Ramos (cell line): ENCODE data around the gene MT1G.

Source experiments
- in situ Hi-C: fragments of 300-500 bp; cut with MboI; formaldehyde crosslinking; loops from one replicate; pipeline ENCODE4 v1.14.3; 2022; ENCODE audit warnings: low sequenced_read_pairs; ENCODE audit not compliant: unreplicated experiment

MT1G gene

DNA sequence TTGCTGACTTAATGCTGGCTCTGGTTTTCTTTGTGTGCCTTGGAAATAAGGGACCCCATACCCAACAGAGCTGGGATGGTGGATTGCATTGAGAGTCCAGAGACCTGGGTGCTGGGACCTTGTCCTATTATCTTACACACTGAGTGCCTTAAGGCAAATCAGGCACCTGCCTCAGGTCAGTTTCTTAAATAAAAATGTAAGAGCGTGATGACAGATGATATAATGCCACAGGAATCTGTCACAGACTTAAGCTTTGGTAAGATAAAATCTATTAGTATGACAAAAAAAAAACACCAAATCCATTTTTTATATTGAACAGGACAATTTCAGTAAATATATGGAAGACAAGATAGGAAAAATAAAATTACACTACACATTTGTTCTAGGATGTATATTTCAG lies 27.8 kb downstream of the MT1G start:
- in situ Hi-C loops = no loop called here

DNA sequence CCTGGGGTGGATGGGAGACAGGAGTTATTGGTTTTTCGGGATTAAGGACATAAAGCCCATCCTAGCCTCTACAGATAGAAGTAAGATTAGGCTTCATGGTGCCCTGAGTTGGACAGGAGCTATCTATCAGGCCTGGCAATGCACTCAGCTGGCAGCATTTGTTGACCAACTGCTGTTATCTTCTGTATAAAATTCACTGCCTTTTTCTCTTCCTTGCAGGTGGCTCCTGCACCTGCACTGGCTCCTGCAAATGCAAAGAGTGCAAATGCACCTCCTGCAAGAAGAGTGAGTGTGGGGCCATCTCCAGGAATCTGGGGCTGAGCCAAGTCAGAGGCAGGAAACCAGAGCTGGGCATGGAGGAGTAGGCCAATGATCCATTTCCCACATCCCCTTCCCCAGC lies 28.8 kb downstream of the MT1G start:
- in situ Hi-C loops = no loop called here

DNA sequence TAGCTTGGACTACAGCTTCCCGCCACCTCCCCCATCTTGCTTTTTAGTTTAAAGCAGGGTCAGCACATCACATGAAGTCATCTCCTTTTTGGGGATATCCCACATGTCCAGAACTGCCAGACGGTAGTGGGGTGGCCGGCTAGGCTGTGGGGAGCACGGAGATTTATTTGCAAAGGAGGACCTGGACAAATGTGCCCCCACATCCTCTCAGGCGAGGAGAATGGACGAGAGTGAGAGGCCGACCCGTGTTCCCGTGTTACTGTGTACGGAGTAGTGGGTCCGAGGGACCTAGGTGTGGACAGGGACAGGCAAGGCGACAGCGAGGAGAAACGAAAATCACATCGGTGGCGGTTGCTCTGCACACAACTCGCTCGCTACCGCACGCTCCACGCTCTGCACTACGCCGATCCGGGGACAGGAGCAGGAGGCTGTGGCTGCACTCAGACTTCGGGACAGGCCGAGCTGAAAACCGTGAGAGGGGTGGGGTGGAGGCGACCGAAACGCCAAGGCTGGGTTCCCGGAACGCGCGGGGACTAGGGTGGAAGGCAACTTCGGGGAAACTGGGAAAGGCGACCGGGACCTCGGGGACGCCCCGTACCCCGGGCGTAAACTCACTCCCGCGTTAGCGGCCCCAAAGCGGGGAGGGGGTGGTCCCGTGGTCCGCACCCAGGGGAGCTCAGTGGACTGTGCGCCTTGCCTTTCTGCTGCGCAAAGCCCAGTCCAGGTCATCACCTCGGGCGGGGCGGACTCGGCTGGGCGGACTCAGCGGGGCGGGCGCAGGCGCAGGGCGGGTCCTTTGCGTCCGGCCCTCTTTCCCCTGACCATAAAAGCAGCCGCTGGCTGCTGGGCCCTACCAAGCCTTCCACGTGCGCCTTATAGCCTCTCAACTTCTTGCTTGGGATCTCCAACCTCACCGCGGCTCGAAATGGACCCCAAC lies 29.8 kb downstream of the MT1G start, which contains the start of gene MT1A:
Gene MT1A (plus strand): TSS at position 853 of the 937 bp plus-strand sequence. CDS start 73 bp downstream, at position 926.
- in situ Hi-C loops = no loop called here

DNA sequence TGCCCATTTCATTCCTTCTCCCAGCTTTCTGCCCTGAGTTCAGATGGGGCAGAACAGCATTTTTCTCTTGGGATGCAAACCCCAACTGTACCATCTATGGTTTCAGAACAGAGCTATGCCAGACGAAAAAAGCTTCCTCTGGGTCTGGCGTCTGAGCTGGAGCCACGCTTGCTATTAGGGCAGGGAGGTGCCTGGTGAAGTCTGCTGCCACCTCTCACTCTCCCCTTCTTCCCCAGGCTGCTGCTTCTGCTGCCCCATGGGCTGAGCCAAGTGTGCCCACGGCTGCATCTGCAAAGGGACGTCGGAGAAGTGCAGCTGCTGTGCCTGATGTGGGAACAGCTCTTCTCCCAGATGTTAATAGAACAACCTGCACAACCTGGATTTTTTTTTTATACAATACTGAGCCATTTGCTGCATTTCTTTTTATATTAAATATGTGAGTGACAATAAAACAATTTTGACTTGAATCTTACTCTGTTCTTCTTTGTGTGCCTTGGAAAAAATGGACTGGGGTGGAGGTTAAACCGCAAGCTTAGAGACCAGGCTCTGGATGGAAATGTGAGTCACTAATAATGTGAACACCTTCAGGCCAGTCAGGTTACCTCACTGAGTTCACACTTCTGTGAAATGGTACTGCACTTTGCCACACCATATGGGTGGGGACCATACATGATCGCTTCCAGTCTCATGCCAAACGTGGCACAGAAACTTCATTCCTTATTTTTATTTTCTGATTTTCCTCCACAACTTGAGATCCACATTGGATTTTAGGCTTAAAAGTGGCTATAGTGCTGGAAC lies 31.1 kb downstream of the MT1G start:
- in situ Hi-C loops = no loop called here

DNA sequence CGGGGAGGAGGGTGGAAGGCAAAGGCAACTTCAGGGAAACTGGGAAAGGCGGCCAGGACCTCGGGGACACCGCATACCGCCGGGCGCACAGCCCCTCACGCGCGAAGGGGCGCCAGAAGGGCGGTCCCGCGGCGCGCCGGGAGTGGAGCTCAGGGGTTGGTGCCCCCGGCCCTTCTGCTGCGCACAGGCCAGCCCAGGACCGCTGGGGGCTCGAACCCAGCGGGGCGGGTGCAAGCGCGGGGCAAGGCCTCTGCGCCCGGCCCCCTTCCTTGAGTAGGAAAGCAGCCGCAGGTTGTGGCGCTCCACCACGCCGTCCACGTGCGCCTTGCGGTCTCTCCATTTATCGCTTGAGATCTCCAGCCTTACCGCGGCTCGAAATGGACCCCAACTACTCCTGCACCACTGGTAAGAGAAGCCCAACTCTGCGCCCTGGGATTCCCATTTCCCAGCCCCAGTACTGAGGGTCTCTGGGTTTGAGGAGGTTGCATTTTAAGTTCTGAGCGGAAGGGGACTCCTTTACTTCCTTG lies 32.4 kb downstream of the MT1G start:
- in situ Hi-C loops = no loop called here

DNA sequence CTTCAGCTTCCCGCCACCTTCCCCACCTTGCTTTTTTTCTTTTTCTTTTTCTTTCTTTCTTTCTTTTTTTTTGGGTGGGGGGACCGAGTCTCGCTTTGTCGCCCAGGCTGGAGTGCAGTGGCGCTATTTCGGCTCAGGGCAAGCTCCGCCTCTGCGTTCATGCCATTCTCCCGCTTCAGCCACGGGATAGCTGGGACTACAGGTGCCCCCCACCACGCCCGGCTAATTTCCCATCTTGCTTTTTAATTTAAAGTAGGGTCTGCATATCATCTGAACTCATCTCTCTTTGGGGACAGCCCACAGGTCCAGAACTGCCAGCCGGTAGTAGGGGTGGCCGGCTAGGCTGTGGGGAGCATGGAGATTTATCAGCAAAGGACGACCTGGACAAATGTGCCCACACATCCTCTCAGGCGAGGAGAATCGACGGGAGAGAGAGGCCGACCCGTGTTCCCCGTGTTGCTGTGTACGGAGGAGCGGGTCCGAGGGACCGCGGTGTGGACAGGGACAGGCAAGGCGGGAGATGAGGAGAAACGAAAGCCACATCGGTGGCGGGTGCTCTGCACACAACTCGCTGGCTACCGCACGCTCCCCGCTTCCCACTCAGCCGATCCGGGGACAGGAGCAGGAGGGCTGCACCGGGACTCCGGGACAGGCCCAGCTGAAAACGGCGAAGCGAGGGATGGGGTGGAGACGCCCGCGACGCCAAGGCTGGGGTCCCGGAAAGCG lies 33.0 kb downstream of the MT1G start:
- in situ Hi-C loops = no loop called here

DNA sequence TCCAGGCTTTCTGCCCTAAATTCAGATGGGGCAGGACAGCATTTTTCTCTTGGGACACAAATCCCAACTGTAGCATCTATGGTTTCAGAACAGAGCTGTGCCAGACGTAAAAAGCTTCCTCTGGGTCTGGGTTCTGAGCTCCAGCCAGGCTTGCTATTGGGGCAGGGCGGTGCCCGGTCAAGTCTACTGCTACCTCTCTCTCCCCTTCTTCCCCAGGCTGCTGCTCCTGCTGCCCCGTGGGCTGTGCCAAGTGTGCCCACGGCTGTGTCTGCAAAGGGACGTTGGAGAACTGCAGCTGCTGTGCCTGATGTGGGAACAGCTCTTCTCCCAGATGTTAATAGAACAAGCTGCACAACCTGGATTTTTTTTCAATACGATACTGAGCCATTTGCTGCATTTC lies 34.3 kb downstream of the MT1G start:
- in situ Hi-C loops = no loop called here

DNA sequence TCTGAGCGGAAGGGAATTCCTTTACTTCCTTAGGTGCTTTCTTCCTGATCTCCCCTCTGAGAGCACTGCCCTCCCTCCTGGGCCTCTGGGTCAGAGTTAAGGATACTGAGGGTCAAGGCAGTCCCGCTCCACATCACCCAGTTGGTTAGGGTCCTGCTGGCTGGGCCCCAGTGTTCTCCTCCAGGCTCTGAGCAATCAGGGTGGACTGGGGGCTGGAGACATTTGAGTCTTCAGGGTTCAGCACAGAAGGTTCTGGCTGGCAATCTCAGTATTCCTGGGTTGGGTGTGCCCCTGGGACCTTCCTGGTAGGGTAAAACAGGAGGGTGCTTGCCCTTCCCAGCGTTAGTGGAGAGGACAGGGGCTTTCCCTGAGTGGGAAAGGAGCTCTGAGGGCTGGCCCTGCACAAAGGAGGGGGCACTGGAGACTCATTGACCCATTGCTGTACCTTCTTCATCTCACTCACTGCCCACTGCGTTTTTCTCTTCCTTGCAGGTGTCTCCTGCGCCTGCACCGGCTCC lies 35.0 kb downstream of the MT1G start:
- in situ Hi-C loops = no loop called here

DNA sequence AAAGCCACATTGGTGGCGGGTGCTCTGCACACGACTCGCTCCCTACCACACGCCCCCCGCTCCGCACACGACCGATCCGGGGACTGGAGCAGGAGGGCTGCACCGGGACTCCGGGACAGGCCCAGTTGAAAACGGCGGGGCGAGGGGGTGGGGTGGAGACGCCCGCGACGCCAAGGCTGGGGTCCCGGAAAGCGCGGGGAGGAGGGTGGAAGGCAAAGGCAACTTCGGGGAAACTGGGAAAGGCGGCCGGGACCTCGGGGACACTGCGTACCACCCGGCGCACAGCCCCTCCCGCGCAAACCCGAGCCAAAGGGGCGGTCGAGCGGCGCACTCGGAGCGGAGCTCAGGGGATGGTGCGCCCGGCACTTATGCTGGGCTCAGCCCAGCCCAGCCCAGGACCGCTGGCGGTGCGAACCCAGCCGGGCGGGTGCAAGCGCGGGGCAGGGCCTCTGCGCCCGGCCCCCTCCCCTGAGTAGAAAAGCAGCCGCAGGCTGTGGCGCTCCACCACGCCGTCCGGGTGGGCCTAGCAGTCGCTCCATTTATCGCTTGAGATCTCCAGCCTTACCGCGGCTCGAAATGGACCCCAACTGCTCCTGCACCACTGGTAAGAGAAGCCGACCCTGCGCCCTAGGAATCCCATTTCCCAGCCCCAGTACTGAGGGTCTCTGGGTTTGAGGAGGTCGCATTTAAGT lies 35.6 kb downstream of the MT1G start, which contains the start of gene MT1M:
Gene MT1M (plus strand): TSS at position 504 of the 692 bp plus-strand sequence. CDS start 73 bp downstream, at position 577.
- in situ Hi-C loops = no loop called here

DNA sequence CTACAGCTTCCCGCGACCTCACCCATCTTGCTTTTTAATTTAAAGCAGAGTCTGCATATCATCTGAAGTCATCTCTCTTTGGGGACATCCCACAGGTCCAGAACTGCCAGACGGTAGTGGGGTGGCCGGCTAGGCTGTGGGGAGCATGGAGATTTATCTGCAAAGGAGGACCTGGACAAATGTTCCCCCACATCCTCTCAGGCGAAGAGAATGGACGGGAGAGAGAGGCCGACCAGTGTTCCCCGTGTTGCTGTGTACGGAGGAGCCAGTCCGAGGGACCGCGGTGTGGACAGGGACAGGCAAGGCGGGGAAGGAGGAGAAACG lies 36.1 kb downstream of the MT1G start:
- in situ Hi-C loops = no loop called here

DNA sequence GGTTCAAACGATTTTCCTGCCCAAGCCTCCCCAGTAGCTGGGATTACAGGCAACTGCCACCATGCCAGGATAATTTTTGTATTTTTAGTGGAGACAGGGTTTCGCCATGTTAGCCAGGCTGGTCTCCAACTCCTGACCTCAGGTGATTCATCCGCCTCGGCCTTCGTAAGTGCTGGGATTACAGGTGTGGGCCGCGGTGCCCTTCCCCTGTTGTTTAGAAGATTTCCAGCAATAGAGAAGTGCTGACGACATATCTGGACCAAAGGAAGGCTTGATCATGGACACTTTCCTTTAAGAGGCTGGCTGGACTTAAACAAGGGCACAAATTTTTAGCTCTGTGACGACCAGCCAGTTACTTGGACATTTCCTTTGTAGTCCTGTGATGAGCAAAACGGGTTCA lies 36.7 kb downstream of the MT1G start:
- in situ Hi-C loops = no loop called here

DNA sequence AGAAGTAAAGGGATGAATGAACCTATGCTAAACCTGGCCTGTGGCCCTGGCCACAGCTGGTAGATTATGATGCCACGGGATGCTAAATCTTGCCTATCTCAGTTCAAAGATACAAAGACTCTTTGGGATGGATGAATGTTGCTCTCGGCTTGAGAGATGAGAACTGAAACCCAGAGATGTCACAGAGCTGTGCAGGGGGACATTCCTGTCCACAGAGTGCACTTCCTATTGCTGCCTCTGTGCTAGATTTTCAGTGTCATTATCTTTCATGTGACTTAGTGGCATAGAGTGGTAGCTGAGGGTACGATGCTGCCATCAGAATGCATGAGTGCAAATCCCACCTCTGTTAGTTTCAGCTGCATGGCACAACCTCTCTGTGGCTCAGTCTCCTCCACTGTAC lies 37.7 kb downstream of the MT1G start:
- in situ Hi-C loops = no loop called here

DNA sequence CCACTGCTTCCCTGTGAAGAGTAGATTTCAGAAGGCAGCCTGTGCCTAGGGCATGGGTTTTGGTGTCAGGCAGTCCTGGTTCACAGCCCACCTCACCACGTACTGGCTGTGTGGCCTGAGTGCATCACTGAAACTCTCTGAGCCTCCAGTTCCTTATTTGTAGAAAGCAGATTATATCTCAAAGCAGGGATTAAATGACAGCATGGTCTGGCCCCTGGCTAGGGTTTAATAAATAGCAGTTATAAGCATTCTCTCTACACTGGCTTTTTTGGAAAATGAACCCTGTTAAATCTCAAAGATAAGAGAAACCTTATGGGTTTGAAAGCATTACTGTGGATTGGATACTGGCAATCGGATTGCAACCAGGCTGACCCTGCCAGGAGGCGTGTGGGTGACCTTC lies 38.3 kb downstream of the MT1G start:
- in situ Hi-C loops = no loop called here

DNA sequence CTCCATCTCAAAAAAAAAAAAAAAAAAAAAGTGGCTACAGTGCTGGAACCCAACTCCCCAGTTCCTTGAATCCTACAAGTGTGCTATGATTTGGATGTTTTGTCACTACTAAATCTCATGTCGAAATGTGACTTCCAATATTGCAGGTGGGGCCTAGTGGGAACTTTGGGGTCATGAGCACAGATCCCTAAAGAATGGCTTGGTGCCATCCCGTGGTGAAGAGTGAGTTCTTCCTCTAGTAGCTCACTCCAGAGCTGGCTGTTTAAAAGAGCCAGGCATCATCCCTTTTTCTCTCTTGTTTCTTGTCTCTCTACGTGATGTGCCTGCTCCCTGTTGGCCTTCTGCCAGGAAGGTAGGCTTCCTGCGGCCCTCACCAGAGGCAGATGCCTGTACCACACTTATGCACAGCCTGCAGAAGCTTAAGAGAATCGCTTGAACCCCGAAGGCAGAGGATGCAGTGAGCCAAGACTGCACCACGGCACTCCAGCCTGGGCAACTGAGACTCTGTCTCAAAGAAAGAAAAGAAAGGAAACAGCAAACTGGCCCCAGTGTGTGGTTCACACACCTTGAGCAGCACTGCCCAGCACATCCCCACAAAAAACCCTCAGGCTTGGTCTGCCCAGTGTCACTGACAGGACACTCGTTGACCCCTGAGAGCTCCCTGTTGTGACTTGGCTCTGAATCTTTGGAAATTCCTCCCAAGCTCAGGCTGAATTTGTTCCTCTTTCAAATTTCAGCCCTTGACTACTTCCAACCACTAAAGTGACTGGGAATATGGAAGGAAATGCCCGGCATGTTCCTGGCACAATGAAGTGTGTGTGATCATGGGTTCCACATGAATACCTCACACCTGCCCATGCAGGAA lies 39.1 kb downstream of the MT1G start:
- in situ Hi-C loops = no loop called here

DNA sequence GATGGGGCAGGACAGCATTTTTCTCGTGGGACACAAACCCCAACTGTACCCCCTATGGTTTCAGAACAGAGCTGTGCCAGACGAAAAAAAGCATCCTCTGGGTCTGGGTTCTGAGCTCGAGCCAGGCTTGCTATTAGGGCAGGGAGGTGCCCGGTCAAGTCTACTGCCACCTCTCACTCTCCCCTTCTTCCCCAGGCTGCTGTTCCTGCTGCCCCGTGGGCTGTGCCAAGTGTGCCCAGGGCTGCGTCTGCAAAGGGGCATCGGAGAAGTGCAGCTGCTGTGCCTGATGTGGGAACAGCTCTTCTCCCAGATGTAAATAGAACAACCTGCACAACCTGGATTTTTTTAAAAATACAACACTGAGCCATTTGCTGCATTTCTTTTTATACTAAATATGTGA lies 41.2 kb downstream of the MT1G start:
- in situ Hi-C loops = no loop called here

DNA sequence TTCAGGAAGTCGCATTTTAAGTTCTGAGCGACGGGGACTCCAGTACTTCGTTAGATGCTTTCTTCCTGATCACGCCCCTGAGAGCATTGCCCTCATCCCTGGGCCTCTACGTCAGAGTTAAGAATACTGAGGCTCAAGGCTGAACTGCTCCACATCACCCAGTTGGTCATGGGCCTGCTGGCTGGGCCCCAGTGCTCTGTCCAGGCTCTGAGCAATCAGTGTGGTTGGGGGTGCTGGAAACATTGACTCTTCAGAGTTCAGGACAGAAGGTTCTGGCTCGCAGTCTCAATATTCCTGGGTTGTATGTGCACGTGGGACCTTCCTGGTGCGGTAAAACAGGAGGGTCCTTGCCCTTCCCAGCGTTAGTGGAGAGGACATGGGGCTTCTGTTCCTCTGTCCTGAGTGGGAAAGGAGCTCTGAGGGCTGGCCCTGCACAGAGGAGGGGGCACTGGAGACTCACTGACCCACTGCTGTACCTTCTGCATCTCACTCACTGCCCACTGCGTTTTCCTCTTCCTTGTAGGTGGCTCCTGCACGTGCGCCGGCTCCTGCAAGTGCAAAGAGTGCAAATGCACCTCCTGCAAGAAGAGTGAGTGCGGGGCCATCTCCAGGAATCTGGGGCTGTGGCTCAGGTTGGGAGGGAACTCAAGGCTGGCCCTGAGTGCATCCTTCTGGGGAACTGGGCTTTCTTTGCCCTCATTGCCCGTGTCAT lies 41.8 kb downstream of the MT1G start:
- in situ Hi-C loops = no loop called here

DNA sequence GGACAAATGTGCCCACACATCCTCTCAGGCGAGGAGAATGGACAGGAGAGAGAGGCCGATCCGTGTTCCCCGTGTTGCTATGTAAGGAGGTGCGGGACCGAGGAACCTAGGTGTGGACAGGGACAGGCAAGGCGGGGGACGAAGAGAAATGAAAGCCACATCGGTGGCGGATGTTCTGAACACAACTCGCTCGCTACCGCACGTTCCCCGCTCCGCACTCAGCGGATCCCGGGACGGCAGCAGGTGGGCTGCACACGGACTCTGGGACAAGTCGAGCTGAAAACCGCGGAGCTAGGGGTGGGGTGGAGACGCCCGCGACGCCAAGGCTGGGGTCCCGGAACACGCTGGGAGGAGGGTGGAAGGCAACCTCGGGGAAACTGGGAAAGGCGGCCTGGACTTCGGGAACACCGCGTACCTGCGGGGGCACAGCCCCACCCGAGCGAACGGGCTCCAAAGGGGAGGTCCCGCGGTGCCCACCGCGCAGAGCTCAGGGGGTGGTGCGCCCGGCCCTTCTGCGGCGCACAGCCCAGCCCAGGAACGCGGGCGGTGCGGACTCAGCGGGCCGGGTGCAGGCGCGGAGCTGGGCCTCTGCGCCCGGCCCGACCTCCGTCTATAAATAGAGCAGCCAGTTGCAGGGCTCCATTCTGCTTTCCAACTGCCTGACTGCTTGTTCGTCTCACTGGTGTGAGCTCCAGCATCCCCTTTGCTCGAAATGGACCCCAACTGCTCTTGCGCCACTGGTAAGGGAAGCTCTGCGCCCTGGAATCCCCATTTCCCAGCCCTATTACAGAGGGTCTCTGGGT lies 42.5 kb downstream of the MT1G start, which contains the start of gene MT1E:
Gene MT1E (plus strand): TSS at position 642 of the 803 bp plus-strand sequence. CDS start 71 bp downstream, at position 713.
- in situ Hi-C loops = no loop called here
